HG03039 (cell line): ENCODE measurements around the gene STARD9.
"Not testable (repeated sequence)": the region's sequence is repeated elsewhere in the genome, so short reads cannot be mapped to it uniquely, and the experiment has no call there.

Source experiments
- ATAC-seq: cut with Tn5 transposase; IDR thresholded peaks from one replicate; pipeline ENCODE4 v1.9.1; 2021; ENCODE audit warnings: mild to moderate bottlenecking, moderate library complexity; ENCODE audit not compliant: unreplicated experiment

Gene STARD9

DNA sequence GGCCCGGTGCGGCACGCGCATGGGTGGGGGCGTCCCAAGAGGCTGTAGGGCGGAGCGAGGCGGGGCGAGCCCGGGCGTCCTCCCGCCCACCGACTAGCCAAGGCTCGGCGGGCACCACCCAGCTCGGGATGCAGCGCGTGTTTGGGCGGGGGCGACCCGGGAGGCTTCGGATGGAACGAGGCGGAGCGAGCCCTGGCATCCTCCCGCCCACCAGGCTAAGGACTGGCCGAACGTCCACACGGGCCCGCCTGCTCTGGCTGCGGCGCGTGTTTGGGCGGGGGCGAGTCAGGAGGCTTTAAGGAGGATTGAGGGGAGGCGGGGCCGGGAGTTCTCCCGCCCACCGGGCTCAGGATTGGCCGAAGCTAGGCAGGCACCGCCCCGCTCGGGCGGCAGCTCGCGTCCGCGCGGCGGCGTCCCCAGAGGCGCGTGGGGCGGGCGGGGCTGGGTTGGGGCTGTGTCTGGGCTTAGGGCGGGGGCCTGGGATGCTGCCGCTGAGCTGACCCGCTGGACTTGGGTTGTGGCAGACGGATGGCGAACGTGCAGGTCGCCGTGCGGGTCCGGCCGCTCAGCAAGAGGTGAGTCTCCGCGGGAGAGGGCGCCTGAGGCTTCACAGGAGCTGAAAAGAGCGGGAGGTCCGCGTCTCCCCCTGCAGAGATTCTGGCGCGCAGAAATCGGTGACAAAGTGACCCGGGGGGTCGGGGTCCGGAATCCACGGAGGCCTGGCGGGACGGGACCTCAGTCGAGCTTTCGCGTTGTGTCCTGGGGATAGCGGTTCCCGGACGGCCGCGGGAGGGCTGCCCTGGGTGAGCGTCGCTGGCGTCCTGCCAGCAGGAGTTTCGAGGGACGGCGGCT lies at the start of gene STARD9:
Gene STARD9 (plus strand): TSS at position 419 of the 852 bp plus-strand sequence. CDS start 110 bp downstream, at position 529.
- ATAC-seq: peak; percentile 88

DNA sequence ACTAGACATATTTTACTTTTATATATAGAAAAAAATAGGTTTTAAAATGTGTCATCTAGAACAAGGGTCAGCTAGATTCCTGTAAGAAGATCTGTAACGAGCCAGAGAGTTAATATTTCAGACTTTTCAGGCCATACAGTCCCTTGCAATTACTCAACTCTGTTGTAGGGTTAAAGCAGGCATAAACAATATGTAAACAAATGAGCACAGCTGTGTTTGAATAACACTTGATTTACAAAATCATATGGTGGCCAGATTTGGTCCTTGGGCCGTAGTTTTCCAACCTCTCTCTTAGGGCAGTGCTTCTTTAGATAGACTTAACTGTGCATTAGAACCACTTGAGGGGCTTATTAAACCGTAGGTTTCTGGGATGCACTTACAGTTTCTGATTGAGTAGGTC lies 46.4 kb upstream of the STARD9 start:
- no peak for ATAC-seq

DNA sequence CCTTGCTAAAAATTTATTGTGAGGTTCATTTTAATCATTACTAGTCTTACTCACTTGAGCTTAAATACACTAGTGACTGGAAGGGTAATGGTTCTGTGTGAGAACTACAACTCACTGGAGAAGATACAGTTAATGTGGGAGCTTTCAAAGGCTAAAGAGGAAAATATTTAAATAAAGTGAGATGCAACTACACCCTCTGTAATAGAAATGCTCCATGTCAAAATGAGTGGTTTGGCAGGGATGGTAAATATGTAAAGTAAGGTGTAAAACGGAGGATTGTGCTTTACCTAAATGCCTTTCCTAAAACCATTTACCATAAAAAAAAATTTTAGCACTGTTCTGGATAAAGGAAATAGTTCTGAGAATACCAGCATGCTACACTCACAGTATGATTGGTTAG lies 42.2 kb upstream of the STARD9 start:
- no peak for ATAC-seq

DNA sequence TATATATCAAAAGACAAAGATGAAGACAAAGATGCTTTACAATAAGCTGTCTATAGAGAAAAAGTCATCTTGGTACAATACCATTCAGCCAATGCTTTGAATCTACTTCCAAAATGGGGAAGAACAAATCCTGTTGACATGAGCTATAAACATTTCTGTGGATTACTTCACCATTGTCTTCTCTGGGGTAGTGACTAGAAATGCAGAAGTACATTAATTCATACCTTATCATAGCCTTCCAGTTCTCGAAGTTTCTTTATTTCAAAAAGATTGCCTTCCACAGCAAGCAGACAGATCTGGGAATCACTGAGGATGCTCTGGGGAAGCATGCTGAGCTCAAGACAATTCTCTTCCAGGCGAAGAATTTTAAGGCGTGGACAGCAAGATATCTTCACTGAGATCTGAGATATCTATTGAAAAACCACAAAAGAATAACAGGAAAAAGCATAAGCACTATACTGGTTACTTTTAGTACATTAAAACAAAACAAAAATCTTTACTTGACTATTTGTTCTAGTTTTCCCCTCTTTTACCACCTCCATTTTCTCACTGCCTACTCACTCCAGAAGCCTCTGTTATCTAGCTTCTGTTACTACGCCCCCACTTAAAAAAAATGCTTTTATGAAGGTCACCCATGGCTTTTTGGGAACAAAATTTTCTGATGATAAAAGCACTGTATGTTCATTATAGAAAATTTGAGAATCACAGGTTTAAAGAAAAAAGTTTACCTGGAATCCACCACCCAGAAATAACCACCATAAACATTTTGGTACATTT lies 30.4 kb upstream of the STARD9 start:
- ATAC-seq: no peak

DNA sequence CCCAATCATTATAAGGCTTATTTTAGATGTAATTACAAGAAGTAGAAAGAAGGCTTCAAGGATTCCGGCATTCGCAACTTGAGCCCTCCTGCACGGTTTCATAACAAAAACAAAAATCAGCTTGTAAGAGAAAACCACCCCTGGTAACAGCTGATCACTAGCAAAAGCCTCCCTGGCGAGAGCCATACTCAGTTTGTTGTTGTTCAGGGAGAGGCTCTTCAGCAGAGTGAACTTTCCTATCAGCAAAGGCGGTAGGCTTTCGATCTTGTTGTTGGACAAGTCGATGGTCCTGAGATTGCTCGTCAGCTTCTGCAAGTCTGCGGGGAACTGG lies 27.5 kb upstream of the STARD9 start:
- no peak for ATAC-seq

DNA sequence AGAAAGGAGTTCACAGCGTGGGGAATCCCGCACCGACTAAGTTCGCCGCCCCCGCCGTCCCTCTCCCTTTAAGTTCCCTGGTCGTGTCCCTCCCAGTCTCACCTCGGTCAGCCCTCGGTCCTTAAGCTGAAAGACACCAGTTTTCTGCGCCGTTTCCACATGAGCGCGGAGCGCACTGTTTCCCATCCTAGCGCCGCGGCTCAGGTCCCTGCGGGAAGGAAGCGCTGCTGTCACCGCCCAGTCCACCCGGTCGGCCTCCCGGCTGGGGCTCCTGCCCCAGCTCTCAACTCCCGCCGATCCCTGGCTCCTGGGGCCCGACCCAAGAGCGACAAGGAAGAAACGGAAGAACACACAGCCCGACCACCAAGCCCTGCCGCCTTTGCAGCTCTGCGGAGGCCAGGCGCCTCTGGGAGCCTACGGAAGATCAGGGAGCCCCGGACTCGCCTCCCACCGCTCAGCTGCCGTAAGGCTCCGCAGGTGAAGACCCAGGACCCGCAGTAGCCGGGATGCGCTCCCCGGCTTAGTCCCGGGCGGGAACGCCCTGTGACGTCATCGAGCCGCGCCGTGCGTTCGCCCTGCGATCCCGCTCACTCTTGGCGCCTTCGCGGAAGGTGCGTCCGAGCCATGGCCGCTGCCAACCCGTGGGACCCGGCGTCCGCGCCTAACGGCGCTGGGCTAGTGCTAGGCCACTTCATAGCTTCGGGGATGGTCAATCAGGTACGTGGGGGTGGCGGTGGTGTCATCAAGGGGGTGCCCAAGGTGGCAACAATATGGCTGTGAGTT lies 27.0 kb upstream of the STARD9 start, which contains the start of the genes HAUS2 and LRRC57:
Gene HAUS2 (plus strand): TSS at position 590 of the 783 bp plus-strand sequence. CDS start 35 bp downstream, at position 625.
Gene LRRC57 (minus strand): TSS at position 545 of the 783 bp plus-strand sequence. CDS start 359 bp downstream, at position 186.
- ATAC-seq: peak; percentile 85

DNA sequence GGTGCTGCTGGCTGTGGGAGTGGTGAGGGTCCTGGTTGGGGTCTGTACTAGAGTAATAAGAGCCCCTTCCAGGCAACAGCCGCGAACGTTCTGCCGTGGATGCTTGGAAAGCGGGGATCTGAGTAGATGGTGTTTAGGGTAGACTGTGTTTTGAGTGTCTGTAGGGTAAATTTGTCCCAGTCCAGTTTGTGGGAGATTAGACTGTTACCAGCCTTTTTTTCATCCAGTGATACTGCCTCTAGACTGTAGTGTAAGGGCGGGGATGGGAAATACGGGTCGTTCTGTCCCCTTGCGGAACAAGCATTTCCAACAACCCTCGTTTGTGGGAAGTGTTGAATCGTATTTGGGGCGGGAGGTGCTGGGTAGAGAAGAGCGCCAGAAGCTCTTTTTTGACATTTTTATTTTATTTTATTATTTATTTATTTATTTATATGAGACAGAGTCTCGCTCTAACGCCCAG lies 26.3 kb upstream of the STARD9 start:
- no peak for ATAC-seq

DNA sequence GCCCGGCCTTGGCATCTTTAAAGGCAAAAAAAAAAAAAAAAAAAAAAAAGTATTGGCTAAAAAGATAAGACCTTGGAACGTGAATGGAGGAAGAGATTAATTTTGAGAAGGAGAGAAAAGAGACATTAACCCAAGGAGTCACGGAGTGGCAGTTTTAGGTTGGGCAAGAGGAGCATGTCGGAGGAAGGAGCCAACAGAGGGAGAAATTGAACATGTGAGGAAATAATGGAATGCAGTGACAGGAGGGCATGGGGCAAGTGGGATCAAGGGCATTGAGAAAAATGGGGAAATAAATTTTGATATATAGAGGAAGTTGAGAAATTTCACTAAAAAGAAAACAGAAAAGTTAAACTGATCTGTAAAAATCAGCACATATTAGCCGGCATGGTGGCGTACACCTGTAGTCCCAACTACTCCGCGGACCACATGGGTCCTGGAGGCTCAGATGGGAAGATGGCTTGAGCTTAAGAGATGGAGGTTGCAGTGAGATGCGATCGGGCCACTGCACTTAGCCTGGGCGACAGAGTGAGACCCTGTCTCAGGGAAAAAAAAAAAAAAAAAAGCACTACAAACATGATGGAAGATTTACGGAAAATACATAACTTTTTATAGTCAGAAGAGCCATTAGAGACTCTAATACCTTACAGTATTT lies 25.5 kb upstream of the STARD9 start:
- no peak for ATAC-seq

DNA sequence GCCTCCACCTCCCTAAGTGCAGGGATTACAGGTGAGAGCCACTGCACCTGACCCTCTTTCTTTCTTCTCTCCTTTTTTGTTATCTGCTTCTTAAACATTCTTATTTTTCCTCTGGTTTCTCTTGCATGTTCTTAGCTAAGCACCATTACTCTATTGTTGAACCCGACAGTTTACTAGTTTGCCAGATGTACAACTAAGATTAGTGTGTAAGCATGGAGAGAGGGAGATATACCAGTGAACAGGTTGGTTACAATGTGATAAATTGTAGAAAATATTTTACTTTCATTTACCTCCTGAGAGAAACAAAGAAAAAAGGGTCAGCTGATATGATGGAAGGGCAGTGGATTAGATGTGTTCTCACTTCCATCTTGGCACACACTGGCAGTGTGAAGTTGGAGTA lies 21.9 kb upstream of the STARD9 start:
- ATAC-seq: no peak

DNA sequence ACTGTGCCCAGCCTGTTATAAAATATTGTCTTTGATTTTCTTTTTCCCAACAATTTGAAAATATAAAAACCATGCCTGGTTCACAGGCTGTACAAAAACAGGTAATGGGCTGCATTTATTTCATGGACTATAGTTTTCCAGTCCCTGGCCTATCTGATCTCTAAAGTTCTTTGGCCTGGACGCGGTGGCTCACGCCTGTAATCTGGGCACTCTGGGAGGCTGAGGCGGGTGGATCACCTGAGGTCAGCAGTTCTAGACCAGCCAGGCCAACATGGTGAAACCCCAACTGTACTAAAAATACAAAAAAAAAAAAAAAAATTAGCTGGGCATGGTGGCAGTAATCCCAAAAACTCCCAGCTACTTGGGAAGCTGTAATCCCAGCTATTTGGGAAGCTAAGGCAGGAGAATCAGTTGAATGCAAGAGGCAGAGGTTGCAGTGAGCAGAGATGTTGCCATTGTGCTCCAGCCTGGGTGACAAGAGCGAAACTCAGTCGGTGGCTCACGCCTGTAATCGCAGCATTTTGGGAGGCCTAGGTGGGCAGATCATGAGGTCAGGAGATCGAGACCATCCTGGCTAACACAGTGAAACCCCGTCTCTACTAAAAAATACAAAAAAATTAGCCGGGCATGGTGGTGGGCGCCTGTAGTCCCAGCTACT lies 18.7 kb upstream of the STARD9 start:
- not testable (repeated sequence) for ATAC-seq

DNA sequence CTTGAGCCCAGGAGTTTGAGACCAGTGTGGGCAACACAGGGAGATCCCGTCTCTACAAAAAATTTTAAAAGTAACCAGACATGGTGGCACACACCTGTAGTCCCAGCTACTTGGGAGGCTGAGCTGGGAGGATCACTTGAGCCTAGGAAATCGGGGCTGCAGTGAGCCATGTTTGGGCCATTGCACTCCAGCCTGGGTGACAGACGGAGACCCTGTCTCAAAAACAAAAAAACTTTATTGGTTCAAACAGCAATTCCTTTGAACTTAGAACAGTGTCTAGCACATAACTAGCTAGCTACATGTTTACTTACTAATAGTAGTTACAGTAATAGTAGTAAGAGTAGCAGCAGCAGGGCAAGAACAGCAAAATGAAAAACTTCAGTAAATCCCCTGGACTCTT lies 16.7 kb upstream of the STARD9 start:
- no peak for ATAC-seq

DNA sequence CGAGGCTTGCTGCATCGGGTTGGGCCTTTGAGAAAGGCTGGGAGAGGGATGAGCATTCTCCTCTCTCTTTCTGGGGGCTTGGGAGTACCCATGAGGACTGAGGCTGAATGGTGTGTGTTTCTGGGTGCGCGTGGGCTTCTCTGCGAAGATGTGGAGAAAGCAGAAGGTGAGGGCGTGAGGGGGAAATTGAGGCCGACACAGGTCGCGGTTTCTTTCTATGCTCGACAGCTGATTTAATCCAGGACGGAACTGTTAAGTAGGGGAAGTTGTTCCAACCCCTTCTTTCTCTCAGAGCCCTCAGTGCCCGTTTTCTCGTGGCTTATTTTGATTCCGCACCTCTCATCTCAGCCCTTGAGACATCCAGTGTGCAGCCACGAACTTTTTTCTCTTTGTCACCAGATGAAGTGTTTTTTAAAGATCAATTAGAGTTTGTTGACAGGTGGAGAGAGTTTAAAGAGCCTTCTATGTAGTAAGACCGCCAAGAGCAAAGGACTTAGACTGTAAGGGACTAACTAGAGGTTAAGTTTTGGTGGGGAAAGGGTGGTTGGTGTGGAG lies 711 bp downstream of the STARD9 start:
- no peak for ATAC-seq

DNA sequence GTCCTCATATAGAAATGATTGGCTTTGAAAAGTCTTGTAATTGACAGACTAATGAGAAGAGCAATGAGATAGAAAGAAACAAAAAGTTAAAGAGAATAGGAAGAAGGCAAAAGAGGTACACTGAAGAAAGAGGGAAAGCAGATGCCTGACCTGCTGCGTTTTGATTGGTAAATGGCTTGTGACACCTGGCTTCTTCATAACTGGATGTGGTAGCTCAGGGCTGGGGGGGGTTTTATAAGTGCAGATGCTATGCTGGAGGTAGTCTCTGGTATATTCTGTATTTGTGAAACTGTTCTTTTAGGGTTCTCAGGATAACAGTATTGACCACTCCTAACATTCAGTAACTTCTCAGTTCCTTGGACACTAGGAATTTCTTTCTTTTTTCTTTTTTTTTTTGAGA lies 1.4 kb downstream of the STARD9 start:
- no peak for ATAC-seq

DNA sequence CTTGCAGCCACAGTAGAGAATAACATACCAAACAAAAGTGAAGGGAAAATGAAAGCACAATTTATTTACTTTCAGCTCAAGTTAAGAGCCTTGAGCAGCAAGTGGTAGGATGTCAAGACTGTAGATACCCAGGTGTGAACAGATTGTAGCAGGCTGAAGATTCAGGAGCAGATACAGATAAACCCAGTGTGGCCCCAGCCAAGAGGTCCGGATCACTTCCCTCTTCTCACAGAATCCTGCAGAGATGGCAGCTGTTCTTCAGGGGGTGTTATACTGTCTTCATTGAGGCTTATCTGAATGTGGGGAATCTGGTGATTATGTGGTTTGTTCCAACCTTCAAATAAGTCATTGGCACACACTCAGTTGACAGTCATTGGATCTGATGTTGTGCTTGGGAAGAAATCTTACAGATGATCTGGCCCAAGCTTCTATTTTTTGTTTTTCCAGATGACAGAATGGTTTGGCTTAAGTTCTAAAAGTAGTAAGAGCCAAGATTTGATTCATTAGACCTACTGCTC lies 2.2 kb downstream of the STARD9 start:
- ATAC-seq: no peak

DNA sequence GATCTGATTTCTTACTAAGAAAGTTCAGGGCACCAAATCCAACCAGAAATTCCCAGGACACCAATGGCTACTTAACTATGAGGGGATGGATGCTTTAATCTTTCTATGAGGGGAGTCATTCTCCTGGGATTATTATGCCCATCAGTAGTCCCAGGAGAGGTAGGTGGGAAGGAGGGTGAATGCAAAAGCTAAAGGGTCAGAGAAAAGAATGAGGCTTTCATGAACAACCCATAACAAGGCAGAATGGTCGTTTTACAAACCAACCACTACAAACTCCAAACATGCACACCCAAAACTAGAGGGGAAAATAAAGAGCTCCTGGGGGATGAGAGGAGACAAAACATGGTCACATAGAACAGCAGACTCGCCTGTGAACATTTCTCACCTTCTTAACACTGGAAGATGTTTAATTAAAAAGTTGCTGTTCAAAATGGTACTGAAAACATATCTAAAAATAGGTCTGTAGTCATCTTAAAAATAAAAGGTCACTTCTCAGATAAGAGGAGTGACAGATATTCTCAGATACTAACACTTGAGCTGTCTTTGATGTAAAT lies 3.7 kb downstream of the STARD9 start:
- ATAC-seq: no peak

DNA sequence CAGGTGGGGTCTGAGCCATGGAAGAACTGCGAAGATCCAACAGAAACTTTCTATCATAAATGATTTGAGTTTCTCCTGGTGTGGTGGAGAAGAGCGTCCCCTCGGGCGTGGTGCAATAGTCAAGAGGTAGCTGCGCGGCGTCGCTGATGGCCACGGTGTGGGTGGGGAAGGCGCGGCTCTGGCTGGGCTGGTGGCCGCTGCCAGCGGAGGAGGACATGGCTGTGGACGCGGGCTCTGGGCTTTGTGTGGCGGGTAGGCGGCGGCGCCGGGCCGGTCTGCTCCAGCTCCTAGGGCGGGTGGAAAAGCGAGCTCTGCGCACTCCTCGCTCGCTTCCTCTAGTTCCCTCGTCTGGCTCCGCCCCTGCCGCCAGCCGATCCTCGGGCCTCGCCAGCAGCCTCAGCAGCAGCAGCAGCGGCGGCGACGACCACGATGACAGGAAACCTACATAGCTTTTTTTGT lies 5.9 kb downstream of the STARD9 start:
- peak; percentile 58 for ATAC-seq

DNA sequence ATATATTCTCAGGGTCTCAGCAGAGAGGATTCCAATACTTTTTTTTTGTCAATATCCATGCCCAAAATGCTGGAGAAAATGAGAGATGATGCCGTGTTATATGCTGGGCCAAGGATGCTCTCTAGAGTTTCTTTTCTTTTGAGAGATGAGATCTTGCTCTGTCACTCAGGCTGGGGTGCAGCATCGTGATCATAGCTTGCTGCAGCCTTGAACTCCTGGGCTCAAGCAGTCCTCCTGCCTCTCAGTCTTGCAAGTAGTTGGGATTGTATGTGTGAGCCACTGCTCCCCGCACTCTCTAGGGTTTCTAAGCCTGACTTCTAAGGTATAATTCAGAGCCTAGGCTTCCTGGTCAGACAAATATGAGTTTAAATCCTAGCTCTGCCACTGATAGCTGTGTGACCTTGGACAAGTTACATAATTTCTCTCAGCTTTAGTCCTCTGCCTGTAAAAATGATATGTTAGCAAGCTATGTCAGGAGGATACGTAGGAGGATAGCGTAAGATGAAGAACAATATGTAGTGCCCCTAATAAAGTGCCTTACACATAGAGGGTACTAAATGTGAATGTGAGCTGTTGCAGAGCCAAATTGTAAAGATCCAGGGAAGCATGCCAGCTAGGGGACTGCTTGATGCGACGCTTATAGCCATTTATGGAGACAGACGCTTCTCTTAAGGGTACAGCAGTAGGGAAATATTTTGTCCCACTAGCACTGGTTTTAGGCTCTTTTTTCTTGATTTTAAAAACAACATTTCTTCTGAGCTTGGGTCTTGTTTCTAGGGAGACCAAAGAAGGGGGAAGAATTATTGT lies 7.4 kb downstream of the STARD9 start:
- no peak for ATAC-seq

DNA sequence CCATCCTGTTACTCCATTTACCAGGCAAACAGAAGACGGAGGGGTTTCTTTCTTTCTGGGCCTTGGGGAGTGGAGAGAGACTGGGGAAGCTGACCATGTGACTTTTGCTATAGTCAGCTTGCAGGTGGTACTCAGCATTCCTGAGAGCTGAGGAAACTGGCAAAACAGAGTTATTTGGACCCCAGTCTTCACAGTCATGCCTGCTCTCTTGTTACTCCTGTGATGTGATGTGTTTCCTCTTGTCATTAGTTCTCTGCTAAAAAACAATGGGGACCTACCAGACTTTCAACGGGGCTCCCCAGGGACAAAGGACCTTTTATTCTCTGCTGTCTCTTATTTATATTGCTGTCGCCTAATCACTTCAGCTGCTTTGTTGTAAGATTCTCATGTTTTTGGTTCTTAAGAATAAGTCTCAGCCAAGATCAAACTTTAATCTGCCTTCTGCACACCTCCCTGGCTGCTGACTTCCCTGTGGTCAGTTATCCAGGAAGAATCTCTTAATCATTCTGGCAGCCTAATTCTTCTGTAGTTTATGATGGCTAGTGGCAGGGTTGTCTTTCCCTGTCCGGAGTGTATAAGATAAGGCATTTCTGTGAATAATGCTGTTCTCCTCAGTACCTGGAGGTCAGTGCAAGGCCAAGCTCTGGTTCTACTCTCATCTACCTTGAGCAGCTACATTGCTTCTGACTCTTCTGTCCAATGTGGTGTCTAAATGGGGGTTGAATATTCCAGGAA lies 8.8 kb downstream of the STARD9 start:
- ATAC-seq: no peak
